B cell (primary cell): ENCODE results near the gene XYLT1. TPM values are rescaled to one million over a fixed set of nuclear protein-coding genes. Genes with fewer than 3 reads are reported as not detected.

ENCODE experiments used
- ATAC-seq: fragments of 200-7000 bp; cut with Tn5 transposase; one replicate; pipeline ENCODE4 v1.10.0; 2021; ENCODE audit warnings: low read depth, mild to moderate bottlenecking, moderate number of reproducible peaks, moderate library complexity
- CTCF ChIA-PET: fragments of 350-600 bp; sonication (Branson Sonifier 250); formaldehyde crosslinking; loops from one replicate; lab custom pipeline; 2021; ENCODE audit warnings: antibody characterized with exemption, inconsistent platforms; lab: Charles Lee
- POLR2A ChIA-PET: fragments of 350-600 bp; sonication (Branson Sonifier 250); formaldehyde crosslinking; loops from one replicate; lab custom pipeline; 2021; ENCODE audit warnings: antibody characterized with exemption; lab: Charles Lee
- DNase-seq: peaks from one replicate; pipeline ENCODE4 v3.0.0; 2013
- H2AFZ ChIP-seq: 2 replicates; pipeline ENCODE4 v1.6.1; 2012; ENCODE audit warnings: mild to moderate bottlenecking, low read depth, low read length; ENCODE audit not compliant: insufficient read depth, poor library complexity, severe bottlenecking
- H3K27ac ChIP-seq, 2 donors: 1 replicate in 1 of 2; 2 replicates in 1 of 2; pipeline ENCODE4 v1.5.1; 2012 to 2013; ENCODE audit warnings: low read length in 2 of 2, mild to moderate bottlenecking in 2 of 2, moderate library complexity in 1 of 2
- H3K27me3 ChIP-seq, 4 experiments: fragments of 200-600 bp in 1 of 4; sonication (generic) in 1 of 4; replicated peaks in 1 of 4; 1 replicate in 2 of 4; 2 replicates in 2 of 4; pipeline versions ENCODE4 v1.6.1 to v1.7.0; 2013 to 2016; ENCODE audit warnings: low read length in 3 of 4, mild to moderate bottlenecking in 2 of 4, mixed read lengths in 1 of 4, moderate library complexity in 1 of 4; ENCODE audit not compliant: insufficient read depth in 4 of 4, control insufficient read depth in 3 of 4; ENCODE audit errors: control extremely low read depth in 1 of 4
- H3K36me3 ChIP-seq, 2 experiments: replicated peaks in 1 of 2; 1 replicate in 1 of 2; 2 replicates in 1 of 2; pipeline versions ENCODE4 v1.6.1 to v1.7.1; 2013; ENCODE audit warnings: low read length in 1 of 2; ENCODE audit not compliant: insufficient read depth in 2 of 2, control insufficient read depth in 1 of 2; ENCODE audit errors: control extremely low read depth in 1 of 2, extremely low read depth in 1 of 2
- H3K4me1 ChIP-seq, 2 donors: fragments of 200-600 bp in 1 of 2; sonication (generic) in 1 of 2; 1 replicate in 1 of 2; 2 replicates in 1 of 2; pipeline versions ENCODE4 v1.5.1 to v1.6.1; 2013 to 2017; ENCODE audit warnings: low read length in 2 of 2; ENCODE audit not compliant: control insufficient read depth in 2 of 2, insufficient read depth in 2 of 2
- H3K4me2 ChIP-seq: replicated peaks from 2 replicates; pipeline ENCODE3; 2012; ENCODE audit warnings: mild to moderate bottlenecking, low read depth, low read length; ENCODE audit not compliant: poor library complexity, severe bottlenecking
- H3K4me3 ChIP-seq, 5 experiments: fragments of 200-600 bp in 1 of 5; sonication (generic) in 1 of 5; 1 replicate in 3 of 5; 2 replicates in 2 of 5; pipeline versions ENCODE4 v1.5.1 to v1.7.0; 2011 to 2016; ENCODE audit warnings: low read length in 4 of 5, mild to moderate bottlenecking in 4 of 5, low read depth in 2 of 5, control low read depth in 1 of 5, moderate library complexity in 1 of 5; ENCODE audit not compliant: insufficient read depth in 1 of 5; ENCODE audit errors: control extremely low read depth in 1 of 5, extremely low read depth in 1 of 5
- H3K79me2 ChIP-seq: fragments of 200-600 bp; sonication (generic); one replicate; pipeline ENCODE4 v1.6.0; 2016; ENCODE audit warnings: low read length; ENCODE audit not compliant: control insufficient read depth, insufficient read depth
- H3K9ac ChIP-seq: fragments of 200-600 bp; sonication (generic); 2 replicates; pipeline ENCODE4 v1.6.1; 2017; ENCODE audit warnings: mild to moderate bottlenecking, low read length, moderate library complexity
- H3K9me3 ChIP-seq, 3 donors: one replicate each; pipeline versions ENCODE4 v1.6.1 to v1.7.1; 2013; ENCODE audit warnings: low read length in 2 of 3; ENCODE audit not compliant: control insufficient read depth in 2 of 3, insufficient read depth in 1 of 3; ENCODE audit errors: control extremely low read depth in 1 of 3
- H4K20me1 ChIP-seq: 2 replicates; pipeline ENCODE4 v1.6.0; 2012; ENCODE audit warnings: mild to moderate bottlenecking, low read length; ENCODE audit not compliant: insufficient read depth, control insufficient read depth, poor library complexity, severe bottlenecking
- H3K27ac Mint-ChIP-seq: one replicate; pipeline ENCODE4 v1.8.0; 2021; ENCODE audit warnings: mixed read lengths
- H3K27me3 Mint-ChIP-seq: one replicate; pipeline ENCODE4 v1.8.0; 2021; ENCODE audit warnings: mixed read lengths
- H3K4me1 Mint-ChIP-seq: one replicate; pipeline ENCODE4 v1.8.0; 2021; ENCODE audit warnings: mixed read lengths
- H3K4me3 Mint-ChIP-seq: one replicate; pipeline ENCODE4 v1.8.0; 2021; ENCODE audit warnings: mixed read lengths
- H3K9me3 Mint-ChIP-seq: one replicate; pipeline ENCODE4 v1.8.0; 2022; ENCODE audit warnings: mixed read lengths; ENCODE audit not compliant: insufficient read depth
- CTCF ChIP-seq: fragments of 200-600 bp; IDR thresholded peaks from one replicate; pipeline ENCODE4 v1.8.0; 2022; ENCODE audit warnings: antibody characterized with exemption, mild to moderate bottlenecking
- EZH2 ChIP-seq: IDR thresholded peaks from 2 replicates; pipeline ENCODE4 v1.6.1; 2012; ENCODE audit warnings: borderline replicate concordance, low read depth, mild to moderate bottlenecking, moderate library complexity, low read length; ENCODE audit not compliant: insufficient read depth, poor library complexity, severe bottlenecking
- WGBS: methylation state at CpG from one replicate; pipeline ENCODE4 v1.1.5; 2013; ENCODE audit warnings: missing lambda C conversion rate; ENCODE audit not compliant: insufficient coverage; 5-methylcytosine and 5-hydroxymethylcytosine counted together
- intact Hi-C: fragments of 100-400 bp; cut with micrococcal nuclease; formaldehyde crosslinking; loops from one replicate; pipeline ENCODE4 v1.10.0; 2022
- polyA plus RNA-seq: library from polyadenylated mRNA; depleted of rRNA; stranded (reverse); fragments of >200 nt; gene quantifications from 2 replicates; pipeline ENCODE4 v1.2.3, GENCODE V29; 2012
- total RNA-seq, 2 donors: library from RNA; stranded (reverse); fragments of 120-200 nt in 1 of 2; gene quantifications; 1 replicate in 1 of 2; 2 replicates in 1 of 2; pipeline versions ENCODE4 v1.2.3 to v1.2.4, GENCODE V29; 2013 to 2022

Gene XYLT1
- total and polyA plus RNA-seq, 2 donors (not counting 1 experiment from before 2014, with no cell fraction given): 8.7 to 59.6 TPM

GRCh38 chr16:17409894-17410293 lies 60.9 kb downstream of the XYLT1 start:
- H3K9me3 Mint-ChIP-seq: no peaks in the 10 kb centered on the region
- H3K4me1 Mint-ChIP-seq: peaks cover 58% of the 10 kb centered on the region
- no peaks in the 10 kb centered on the region for H3K27me3 Mint-ChIP-seq
- ChIA-PET POLR2A (interaction anchor here (0.7 kb wide), 1 partner anchor 174 kb away, joined by 5 read pairs; no protein-coding TSS in a partner anchor), CTCF (no interaction called here)
- WGBS: 100% methylated on average over 1 of the region's 3 CpGs
- Histone ChIP-seq H3K9me3 (peaks cover 0 to 3% (median 2%) of the 10 kb centered on the region in 3 donors), H3K27ac (peak overlapping the region in 1 of 2 donors; percentile 67), H2AFZ (no peak overlapping the region), H3K4me1 (peaks cover 51 to 60% of the 10 kb centered on the region in 2 donors), H3K27me3 (no peaks in the 10 kb centered on the region), H3K9ac (no peak overlapping the region), H4K20me1 (no peaks in the 10 kb centered on the region), H3K4me3 (no peak overlapping the region), H3K79me2 (peaks cover 73% of the 10 kb centered on the region), H3K36me3 (peaks cover 0 to 5% of the 10 kb centered on the region in 2 experiments), H3K4me2 (peak overlapping the region; percentile 59)
- peak overlapping the region; percentile 46 for H3K27ac Mint-ChIP-seq
- no peak overlapping the region for H3K4me3 Mint-ChIP-seq
- ATAC-seq (no peak), DNase-seq (no peak)
- intact Hi-C loops: no loop called here
- no peak for TF ChIP-seq EZH2
- no peak for TF ChIP-seq CTCF

- H3K9me3 ChIP-seq: peaks cover 0 to 3% (median 2%) of the 10 kb centered on the region in 3 donors
- TF ChIP-seq CTCF (no peak), EZH2 (no peak)
- ATAC-seq: peak; percentile 74
- peak overlapping the region; percentile 56 for H3K4me3 Mint-ChIP-seq
- intact Hi-C loops: no loop called here
- 0% methylated on average over 3 of the region's 7 CpGs for WGBS
- DNase-seq: peak; percentile 62
- H3K4me2 ChIP-seq: peak overlapping the region; percentile 59
- peak overlapping the region; percentile 49 to 67 for H3K27ac ChIP-seq
- H4K20me1 ChIP-seq: no peaks in the 10 kb centered on the region
- H3K27me3 ChIP-seq: no peaks in the 10 kb centered on the region
- peaks cover 0 to 5% of the 10 kb centered on the region in 2 experiments for H3K36me3 ChIP-seq
- no peaks in the 10 kb centered on the region for H3K27me3 Mint-ChIP-seq
- peaks cover 55% of the 10 kb centered on the region for H3K4me1 Mint-ChIP-seq
- H3K79me2 ChIP-seq: peaks cover 71% of the 10 kb centered on the region
- H2AFZ ChIP-seq: peak overlapping the region; percentile 68
- peak overlapping the region; percentile 86 for H3K27ac Mint-ChIP-seq
- POLR2A ChIA-PET: interaction anchor here (0.5 to 1.0 kb wide), 3 partner anchors 42 to 1750 kb away, joined by 3 to 4 read pairs (median 3); no protein-coding TSS in a partner anchor
- H3K9me3 Mint-ChIP-seq: no peaks in the 10 kb centered on the region
- peaks cover 42 to 54% of the 10 kb centered on the region in 2 donors for H3K4me1 ChIP-seq
- H3K4me3 ChIP-seq: peak overlapping the region in 1 of 5 experiments; percentile 18
- CTCF ChIA-PET: interaction anchor here (1.4 to 1.8 kb wide), 3 partner anchors 31 to 107 kb away, joined by 3 to 7 read pairs (median 4); no protein-coding TSS in a partner anchor
- H3K9ac ChIP-seq: peak overlapping the region; percentile 3
Measured at GRCh38 chr16:17408955-17409441, 61.8 kb downstream of the XYLT1 start.
